22Rv1 (cell line): ENCODE measurements around the gene LHFPL2.

Experiments
- H3K27ac ChIP-seq: fragments of 450-650 bp; 2 replicates; pipeline ENCODE4 v1.5.1; 2017
- CTCF ChIP-seq: fragments of 450-650 bp; IDR thresholded peaks from 2 replicates; pipeline ENCODE4 v1.5.1; 2017; ENCODE audit warnings: mild to moderate bottlenecking
- ZFX ChIP-seq: fragments of 450-650 bp; IDR thresholded peaks from 2 replicates; pipeline ENCODE4 v1.6.1; 2017; ENCODE audit warnings: antibody characterized with exemption, borderline replicate concordance

LHFPL2 gene

GRCh38 chr5:78553580-78554353 lies 94.8 kb downstream of the LHFPL2 start:
- TF ChIP-seq ZFX (no peak), CTCF (no peak)
- no peak overlapping the region for H3K27ac ChIP-seq

GRCh38 chr5:78552729-78553342 lies 95.7 kb downstream of the LHFPL2 start:
- TF ChIP-seq ZFX (no peak), CTCF (no peak)
- no peak overlapping the region for H3K27ac ChIP-seq

GRCh38 chr5:78550891-78551290 lies 97.7 kb downstream of the LHFPL2 start:
- no peak overlapping the region for H3K27ac ChIP-seq
- TF ChIP-seq CTCF: no peak
- TF ChIP-seq ZFX: no peak

- H3K27ac ChIP-seq: no peak overlapping the region
- TF ChIP-seq ZFX (no peak), CTCF (no peak)
These were observed 99.5 kb downstream of the LHFPL2 start for GRCh38 chr5:78549043-78549442.

GRCh38 chr5:78547731-78548615 lies 100.6 kb downstream of the LHFPL2 start:
- TF ChIP-seq CTCF (no peak), ZFX (no peak)
- no peak overlapping the region for H3K27ac ChIP-seq

- H3K27ac ChIP-seq: no peak overlapping the region
- TF ChIP-seq CTCF: no peak
- TF ChIP-seq ZFX: no peak
These were observed 101.4 kb downstream of the LHFPL2 start for GRCh38 chr5:78547183-78547582.
